GM18951 (cell line): ENCODE results near the gene BCL2L2.
"Not testable (repeated sequence)": the region's sequence is repeated elsewhere in the genome, so short reads cannot be mapped to it uniquely, and the experiment has no call there.

ENCODE experiments used
- POLR2A ChIP-seq: IDR thresholded peaks from 4 replicates; pipeline ENCODE4 v1.6.1; 2011; ENCODE audit warnings: mild to moderate bottlenecking; ENCODE audit not compliant: insufficient read length, insufficient read depth; ENCODE audit errors: extremely low read depth
- in situ Hi-C: fragments of 300-500 bp; cut with MboI; formaldehyde crosslinking; loops from one replicate; pipeline ENCODE4 v1.12.0; 2022; ENCODE audit warnings: low sequenced_read_pairs, mixed read lengths, inconsistent platforms; ENCODE audit not compliant: unreplicated experiment

BCL2L2 gene

DNA sequence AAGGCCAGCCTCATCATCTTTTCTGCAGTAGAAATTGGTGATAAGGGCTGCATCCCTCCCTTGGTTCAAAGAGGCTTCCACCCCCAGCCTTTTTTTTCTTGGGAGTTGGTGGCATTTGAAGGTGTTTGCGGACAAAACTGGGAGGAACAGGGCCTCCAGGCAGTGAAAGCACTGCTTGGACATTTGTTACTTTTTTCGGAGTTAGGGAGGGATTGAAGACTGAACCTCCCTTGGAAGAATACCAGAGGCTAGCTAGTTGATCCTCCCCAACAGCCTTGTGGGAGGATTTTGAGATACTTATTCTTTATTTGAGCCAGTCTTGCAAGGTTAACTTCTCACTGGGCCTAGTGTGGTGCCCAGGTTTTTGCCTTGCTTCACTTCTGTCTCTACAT, 17.8 kb downstream of the BCL2L2 start:
- in situ Hi-C loops: no loop called here
- TF ChIP-seq POLR2A: no peak

DNA sequence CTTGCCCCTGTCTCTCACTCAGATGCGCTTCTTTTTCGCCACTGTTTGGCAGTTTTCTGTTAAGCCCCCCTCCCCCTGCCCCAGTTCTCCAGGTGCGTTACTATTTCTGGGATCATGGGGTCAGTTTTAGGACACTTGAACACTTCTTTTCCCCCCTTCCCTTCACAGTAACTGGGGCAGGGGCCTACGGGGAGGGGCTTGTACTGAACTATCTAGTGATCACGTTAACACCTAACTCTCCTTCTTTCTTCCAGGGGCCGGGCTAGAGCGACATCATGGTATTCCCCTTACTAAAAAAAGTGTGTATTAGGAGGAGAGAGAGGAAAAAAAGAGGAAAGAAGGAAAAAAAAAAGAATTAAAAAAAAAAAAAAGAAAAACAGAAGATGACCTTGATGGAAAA, 18.4 kb downstream of the BCL2L2 start:
- TF ChIP-seq POLR2A: no peak
- in situ Hi-C loops: no loop called here

DNA sequence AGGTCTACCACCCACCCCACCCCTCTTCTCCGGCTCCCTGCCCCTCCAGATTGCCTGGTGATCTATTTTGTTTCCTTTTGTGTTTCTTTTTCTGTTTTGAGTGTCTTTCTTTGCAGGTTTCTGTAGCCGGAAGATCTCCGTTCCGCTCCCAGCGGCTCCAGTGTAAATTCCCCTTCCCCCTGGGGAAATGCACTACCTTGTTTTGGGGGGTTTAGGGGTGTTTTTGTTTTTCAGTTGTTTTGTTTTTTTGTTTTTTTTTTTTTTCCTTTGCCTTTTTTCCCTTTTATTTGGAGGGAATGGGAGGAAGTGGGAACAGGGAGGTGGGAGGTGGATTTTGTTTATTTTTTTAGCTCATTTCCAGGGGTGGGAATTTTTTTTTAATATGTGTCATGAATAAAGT, 19.1 kb downstream of the BCL2L2 start:
- in situ Hi-C loops: not testable (repeated sequence)

DNA sequence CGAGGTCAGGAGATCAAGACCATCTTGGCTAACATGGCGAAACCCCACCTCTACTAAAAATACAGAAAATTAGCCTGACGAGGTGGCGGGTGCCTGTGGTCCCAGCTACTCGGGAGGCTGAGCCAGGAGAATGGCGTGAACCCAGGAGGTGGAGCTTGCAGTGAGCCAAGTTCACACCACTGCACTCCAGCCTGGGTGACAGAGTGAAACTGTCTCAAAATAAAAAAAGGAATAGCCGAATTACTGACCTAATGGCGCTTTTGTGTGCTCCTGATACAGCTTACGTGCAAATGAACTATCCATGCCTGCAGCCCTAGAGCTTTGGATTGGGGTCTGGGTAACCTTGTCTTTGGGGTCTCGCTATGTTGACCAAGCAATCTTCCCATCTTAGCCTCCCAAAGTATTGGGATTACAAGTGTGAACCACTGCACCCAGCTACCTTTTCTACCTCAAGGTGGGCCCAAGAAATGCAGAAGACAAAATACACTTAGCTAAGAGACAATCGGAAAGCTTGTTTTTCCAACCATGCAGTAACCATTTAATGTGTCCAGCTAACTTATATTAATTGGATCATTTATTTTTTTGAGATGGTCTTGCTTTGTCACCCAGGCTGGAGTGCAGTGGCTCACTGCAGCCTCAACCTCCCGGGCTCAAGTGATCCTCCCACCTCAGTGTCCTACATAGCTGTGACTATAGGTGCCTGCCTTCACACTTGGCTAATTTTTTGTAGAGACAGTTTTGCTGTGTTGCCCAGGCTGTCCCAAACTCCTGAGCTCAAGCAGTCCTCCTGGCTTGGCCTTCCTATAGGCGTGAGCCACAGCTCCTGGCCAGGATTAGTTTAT, 20.1 kb downstream of the BCL2L2 start:
- TF ChIP-seq POLR2A: no peak
- in situ Hi-C loops: no loop called here

DNA sequence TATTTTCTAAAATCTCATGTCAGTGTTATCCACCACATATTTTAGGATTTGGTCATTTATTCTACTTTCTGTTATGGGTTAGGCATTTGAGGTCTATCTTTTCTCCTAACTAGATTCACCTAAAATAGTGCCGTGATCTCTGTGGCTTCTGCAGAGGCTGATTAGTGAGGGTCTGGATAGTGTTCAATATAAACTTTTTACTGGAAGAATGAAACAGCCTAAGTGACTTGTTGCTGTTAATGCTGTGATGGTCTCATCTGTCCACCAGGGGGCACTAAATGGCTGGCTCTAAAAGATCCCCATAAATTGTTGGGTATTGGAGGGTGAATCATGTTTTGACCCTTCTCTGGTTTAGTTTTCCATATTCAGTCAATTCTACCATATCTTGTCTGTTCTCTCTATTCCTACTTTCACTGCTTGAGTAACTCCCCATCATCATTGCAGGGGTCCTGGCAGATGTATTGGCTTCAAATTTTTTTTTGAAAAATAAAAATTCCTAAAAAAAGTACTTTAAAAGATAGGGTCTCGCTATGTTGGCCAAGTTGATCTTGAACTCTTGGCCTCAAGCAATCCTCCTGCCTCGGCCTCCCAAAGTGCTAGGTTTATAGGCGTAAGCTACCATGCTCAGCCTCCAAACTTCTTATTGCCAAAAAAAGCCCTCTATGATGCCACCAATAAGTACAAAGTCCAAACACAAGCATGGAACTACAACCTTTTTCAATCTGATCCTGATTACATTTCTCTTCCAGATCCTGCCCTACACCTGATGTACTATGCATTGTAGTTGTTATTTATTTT, 21.5 kb downstream of the BCL2L2 start:
- in situ Hi-C loops: no loop called here
- TF ChIP-seq POLR2A: no peak

DNA sequence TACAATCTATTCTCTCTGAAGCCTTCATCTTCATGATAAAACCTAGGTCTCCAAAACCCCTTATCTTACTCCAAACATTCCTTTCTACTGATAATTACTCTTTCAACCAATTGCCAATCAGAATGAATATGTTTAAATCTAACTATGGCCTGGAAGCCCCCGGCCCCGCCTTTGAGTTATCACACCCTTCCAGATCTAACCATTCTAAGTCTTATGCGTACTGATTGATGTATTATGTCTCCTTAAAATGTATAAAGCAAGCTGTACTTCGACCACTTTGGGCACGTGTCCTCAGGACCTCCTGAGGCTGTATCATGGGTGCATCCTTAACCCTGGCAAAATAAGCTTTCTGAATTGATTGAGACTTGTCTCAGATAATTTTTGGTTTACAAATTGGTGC, 29.0 kb downstream of the BCL2L2 start:
- in situ Hi-C loops: no loop called here
- TF ChIP-seq POLR2A: no peak

DNA sequence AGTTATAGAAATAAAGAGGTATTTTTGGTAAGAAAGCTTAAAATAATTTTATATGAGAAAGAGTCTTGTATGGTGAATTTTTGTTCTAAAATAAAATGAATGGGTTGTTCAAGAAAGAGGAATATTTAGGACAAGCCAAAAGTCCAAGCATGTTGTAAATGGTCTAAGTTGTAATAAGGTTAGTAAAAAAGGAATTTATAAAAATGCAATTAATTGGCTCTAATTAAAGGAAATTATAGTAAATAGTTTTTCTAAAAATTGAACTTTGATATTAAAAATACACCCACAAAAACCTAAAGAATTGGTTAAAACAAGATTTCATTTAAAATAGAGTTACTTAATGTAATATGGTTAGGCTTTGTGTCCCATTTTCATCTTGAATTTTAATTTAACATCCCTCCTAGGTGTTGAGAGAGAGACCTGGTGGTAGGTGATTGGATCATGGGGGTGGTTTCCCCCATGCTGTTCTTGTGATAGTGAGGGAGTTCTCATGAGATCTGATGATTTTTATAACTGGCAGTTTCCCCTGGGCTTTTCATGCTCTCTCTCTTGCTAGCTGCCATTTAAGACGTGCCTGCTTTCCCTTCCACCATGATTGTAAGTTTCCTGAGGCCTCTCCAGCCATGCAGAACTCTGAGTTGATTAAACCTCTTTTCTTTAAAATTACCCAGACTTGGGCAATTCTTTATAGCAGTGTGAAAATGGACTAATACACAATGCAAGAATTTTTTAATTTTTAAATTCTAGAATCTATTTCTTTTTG, 33.1 kb downstream of the BCL2L2 start:
- in situ Hi-C loops: no loop called here
- no peak for TF ChIP-seq POLR2A

DNA sequence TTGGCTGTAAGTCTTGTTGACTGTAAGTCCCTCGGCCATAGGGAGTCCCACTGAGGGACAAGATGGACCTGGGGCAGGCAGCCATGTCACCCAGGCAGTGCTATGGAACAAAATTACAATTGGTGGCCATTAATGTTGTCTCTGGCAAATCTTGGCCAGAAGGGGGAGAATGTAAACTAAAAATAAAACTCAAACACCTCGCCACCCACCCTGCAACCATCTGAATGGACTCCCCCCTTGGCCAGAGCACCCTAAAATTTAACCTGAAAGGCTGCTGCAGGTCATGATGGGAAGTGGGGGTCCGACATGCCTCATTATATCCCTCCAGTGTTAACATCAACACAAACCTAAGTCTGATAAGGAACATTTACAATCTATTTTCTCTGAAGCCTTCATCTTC, 37.8 kb downstream of the BCL2L2 start:
- TF ChIP-seq POLR2A: no peak
- in situ Hi-C loops: no loop called here

DNA sequence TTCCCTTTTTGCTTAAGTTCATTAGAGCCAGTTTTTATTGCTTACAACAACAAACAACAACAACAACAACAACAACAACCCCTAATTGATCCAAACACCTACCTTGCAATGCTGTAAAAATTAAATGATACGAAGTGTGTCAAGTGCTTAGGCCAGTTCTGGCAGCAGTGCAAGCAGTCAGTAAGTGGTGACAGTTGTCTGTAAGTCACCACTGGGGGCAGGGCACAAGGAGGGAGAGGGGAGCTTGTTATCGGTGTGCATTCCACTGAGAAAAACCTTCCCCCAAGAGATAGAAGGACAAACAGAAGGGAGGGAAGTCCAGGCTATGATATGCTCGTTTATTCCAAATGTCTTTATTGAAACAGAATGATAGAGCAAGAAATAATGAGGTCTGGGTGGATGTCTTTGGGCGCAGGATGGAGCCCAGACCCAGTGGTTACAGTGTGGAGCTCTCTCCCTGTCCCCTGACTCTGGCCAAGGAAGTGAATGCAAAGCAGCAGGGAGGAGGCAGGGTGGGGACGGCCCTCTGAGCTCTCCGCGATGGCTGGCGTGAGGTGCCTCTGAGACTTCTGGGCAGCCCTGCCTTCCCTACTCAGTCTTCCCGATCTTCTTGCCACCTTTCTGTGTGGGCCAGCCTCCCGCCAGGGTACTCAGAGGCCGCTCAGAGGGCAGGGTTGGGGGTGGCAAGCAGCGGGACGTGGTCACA, 39.5 kb downstream of the BCL2L2 start:
- no peak for TF ChIP-seq POLR2A
- in situ Hi-C loops: no loop called here

DNA sequence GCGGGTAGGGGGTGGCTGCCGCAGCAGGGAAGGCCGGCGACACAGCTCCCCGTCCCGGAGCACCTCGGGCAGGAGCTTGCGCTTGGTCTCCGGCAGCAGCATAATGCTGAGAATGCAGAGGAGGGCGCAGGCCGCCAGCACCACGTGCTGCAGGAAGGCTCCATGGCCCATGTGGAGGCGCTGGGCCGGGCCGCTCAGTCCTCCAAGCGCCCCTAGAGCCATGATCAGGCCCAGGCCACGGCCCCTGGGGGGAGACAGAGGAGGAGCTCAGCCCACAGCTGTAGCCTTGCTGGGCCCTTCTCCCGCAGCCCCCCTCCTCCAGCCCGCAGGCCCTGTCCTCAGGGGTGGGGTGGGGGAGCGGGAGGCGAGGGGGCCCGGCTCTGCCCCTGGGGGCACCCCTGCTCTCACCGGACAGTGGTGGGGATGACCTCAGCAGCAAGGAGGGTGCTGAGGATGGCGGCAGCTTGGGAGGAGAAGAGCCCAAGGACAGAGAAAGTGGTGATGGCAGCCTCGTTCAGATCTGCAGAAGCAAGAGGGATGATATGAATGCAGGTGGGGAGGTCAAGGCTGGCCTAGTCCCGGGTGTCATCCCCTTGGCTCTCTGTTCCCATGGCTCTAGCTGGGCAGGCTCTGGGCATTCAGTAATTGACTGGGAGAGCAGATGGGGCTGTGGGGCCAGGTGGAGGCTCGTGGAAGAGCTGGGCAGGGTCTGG, 40.2 kb downstream of the BCL2L2 start:
- in situ Hi-C loops: no loop called here
- no peak for TF ChIP-seq POLR2A

DNA sequence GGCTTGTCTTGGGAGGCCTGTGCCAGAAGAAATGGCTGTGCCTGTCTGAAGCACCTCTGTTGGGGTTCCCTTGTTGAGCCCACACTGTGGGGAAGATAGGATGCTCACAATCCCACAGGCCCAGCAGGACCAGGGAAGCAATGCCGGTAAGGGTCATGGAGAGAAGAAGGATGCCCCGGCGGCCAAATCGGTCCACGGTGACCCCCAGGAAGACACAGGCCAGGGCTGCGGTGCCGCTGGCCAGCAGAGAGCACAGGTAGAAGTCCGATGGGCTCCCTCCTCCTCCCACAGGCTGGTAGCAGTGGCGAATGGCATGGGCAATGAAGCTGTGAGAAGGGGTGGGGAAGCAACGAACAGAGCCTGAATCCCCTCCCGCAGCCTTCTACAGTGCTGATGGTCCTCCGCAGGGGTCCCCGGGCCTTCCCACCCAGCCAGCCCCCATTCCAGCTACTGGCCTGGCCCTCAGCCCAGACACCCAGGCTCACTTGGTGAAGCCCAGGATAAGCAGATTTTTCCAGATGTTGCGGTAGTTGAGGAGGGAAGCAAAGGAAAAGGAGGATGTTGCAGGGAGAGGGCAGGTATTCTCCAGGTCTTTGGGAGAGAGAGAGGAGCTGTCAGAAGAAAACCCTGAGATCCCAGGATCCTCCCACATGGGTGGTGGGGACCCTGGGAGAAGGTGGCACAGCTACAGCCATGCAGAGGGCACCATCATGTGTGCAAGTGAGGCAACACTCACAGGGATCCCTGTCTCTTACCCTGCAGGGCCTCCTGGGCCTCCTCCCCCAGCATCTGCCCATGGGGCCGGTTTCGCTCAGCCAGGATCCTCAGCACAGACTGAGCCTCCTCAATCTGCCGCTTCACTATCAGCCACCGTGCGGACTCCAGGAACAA, 41.0 kb downstream of the BCL2L2 start:
- TF ChIP-seq POLR2A: no peak
- in situ Hi-C loops: no loop called here
